GM20000 (cell line): Measurements from ENCODE around the gene ASPSCR1.

Experiments
- DNase-seq: peaks from one replicate; pipeline ENCODE4 v3.0.0; 2012; ENCODE audit warnings: low spot score
- TF ChIP-seq, protein P1 (sequence below): IDR thresholded peaks from 2 replicates; pipeline ENCODE4 v1.5.1; 2012; ENCODE audit warnings: mild to moderate bottlenecking, control low read depth; ENCODE audit errors: extremely low read depth, missing control alignments

The ASPSCR1 gene

DNA sequence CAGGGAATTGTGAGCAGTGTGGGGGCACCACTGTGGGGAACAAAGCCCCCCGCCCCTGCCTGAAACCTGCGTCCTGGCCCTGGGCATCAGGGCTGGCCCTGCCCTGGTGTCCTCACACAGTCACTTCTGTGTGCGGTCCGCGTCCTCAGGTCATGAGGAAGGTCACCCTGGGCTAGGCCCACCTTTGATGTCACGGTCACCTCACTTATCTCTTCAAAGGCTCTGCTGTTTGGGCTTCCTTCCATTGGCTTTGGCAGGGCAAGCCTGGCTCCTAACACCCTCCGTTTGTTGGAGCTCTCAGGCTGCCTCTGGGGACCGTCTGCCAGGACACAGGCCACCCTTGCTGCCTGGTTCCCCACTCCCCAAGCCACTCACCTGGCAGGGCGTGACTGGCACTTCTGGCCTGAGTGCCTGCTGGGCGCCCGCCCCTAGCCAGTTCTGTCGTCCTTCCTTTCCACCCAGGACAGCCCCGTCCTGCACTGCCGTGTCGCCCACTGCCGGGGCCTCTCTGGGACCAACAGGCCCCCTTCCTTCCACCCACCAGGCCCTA, 36.4 kb downstream of the ASPSCR1 start:
- TF ChIP-seq, protein P1, sequence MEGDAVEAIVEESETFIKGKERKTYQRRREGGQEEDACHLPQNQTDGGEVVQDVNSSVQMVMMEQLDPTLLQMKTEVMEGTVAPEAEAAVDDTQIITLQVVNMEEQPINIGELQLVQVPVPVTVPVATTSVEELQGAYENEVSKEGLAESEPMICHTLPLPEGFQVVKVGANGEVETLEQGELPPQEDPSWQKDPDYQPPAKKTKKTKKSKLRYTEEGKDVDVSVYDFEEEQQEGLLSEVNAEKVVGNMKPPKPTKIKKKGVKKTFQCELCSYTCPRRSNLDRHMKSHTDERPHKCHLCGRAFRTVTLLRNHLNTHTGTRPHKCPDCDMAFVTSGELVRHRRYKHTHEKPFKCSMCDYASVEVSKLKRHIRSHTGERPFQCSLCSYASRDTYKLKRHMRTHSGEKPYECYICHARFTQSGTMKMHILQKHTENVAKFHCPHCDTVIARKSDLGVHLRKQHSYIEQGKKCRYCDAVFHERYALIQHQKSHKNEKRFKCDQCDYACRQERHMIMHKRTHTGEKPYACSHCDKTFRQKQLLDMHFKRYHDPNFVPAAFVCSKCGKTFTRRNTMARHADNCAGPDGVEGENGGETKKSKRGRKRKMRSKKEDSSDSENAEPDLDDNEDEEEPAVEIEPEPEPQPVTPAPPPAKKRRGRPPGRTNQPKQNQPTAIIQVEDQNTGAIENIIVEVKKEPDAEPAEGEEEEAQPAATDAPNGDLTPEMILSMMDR: no peak
- DNase-seq: no peak

- no peak for DNase-seq
- TF ChIP-seq, protein P1: no peak
Measured at GRCh38 chr17:82014432-82014831, 37.0 kb downstream of the ASPSCR1 start.

GRCh38 chr17:82014971-82015310, 37.5 kb downstream of the ASPSCR1 start:
- no peak for DNase-seq
- TF ChIP-seq, protein P1: no peak

DNA sequence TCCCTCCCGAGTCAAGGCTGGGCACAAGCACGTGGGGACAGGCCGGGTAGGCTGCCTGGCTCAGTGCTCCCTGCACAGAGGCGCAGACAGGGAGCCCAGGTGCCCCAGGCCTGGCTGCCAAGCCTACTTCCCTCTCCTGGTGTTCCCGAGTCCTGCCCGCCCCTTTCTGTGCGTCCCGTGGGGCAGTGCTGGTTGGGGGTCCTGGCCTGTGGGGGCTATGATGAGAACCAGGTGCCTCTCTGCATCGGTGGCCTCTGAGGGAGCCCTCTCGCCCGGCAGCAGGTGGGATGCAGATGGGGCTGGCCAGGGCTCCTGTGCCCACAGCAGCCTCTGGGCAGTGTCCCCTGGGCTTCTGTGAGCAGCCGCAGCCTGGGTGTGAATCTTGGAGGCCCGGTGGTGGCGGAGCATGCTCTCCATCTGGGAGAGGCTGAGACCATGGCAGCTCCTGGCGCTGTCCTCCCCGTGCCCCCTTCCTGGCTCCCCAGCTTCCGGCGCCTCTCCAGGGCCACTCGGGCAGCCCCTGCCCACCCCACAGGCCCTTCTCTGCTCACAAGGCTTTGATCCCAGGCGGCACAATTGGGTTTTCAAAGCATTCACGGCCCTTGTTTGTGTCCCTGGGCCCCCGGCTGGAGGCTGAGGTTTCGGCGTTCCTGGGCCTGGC, 38.0 kb downstream of the ASPSCR1 start:
- TF ChIP-seq, protein P1: no peak
- no peak for DNase-seq

DNA sequence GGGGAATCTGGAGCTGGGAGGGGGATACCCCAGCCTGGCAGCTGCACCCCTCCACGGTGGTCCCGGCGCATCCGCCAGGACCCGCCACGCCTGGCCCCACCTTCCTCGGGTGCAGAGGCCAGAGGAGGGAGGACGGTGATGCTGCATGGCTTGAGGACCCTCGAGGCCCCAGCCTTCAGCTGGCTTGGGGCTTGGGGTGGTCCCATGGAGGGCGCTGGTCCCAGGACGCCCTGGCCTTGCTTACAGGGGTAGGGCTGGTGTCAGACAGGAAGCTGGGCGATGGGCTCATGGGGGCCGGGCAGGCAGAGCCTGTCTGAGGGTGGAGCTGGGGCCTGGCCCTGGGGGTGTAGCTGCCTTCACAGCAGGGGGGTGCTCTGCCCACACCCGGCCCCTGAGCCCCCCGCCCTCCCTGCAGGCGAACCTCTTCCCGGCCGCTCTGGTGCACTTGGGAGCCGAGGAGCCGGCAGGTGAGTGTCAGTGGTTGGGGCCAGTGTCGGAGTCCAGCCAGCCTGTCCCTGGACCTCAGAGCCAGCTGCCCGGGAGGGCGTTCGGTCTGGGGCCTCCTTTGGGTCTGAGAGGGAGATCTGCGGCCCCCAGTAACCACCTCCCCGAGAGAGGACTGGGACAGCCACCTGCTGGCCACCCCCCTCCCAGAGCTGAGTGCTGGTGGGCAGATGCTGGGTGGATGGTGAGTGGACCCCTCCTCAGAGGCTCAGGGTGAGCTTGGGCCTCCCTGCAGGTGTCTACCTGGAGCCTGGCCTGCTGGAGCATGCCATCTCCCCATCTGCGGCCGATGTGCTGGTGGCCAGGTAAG, 38.8 kb downstream of the ASPSCR1 start:
- no peak for DNase-seq
- TF ChIP-seq, protein P1: no peak

DNA sequence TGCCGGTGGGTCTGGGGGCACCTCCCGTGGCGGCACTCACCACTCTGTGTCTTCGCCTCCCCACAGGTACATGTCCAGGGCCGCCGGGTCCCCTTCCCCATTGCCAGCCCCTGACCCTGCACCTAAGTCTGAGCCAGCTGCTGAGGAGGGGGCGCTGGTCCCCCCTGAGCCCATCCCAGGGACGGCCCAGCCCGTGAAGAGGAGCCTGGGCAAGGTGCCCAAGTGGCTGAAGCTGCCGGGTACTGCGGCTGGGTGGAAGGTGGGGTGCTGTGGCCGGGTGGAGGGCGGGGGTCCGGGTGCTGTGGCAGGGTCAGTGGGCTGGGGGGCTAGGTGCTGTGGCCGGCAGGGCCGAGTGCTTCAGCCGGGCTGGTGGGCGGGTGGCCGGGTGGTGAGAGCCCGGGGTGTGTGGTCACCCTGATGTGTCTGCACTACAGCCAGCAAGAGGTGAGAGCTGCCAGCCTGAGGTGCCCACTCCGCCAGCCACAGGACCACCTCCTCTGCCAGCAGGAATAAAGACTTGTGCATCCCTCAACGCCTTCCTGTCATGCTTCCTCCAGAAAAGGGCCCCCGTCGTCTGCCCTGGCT, 39.5 kb downstream of the ASPSCR1 start:
- TF ChIP-seq, protein P1: no peak

More for the DNA sequence above, 39.5 kb downstream of the ASPSCR1 start:
- no peak for DNase-seq
